K562 (cell line): Measurements from ENCODE around the gene ZNF74. TPM values are rescaled to one million over a fixed set of nuclear protein-coding genes. Genes with fewer than 3 reads are reported as not detected.
A peak's percentile ranks its signal among the peaks of the same experiment; 100 is the strongest.

ENCODE experiments used
- BCOR ChIP-seq: fragments of 450-650 bp; IDR thresholded peaks from 2 replicates; pipeline ENCODE4 v1.6.1; 2016
- BDP1 ChIP-seq: IDR thresholded peaks from 3 replicates; pipeline ENCODE4 v1.6.1; 2011; ENCODE audit not compliant: insufficient read length, insufficient read depth
- FOXM1 ChIP-seq, 2 experiments: fragments of 450-650 bp in 1 of 2; sonication (generic) in 1 of 2; formaldehyde crosslinking in 1 of 2; IDR thresholded peaks; 2 replicates each; pipeline versions ENCODE4 v1.6.1 to v1.9.0; 2017 to 2022; ENCODE audit warnings: low read depth in 2 of 2, mild to moderate bottlenecking in 2 of 2, missing genetic modification reagents in 1 of 2, moderate library complexity in 1 of 2
- HDAC6 ChIP-seq: IDR thresholded peaks from 2 replicates; pipeline ENCODE4 v1.6.1; 2012; ENCODE audit warnings: low read depth, mild to moderate bottlenecking, control low read depth, inconsistent platforms, low read length, moderate library complexity
- KLF6 ChIP-seq: fragments of 250-450 bp; sonication (Bioruptor Pico); IDR thresholded peaks from 2 replicates; pipeline ENCODE4 v1.4.0; 2020; ENCODE audit warnings: mild to moderate bottlenecking, moderate library complexity, borderline replicate concordance
- SIX5 ChIP-seq, 2 experiments: IDR thresholded peaks; 2 replicates each; pipeline ENCODE4 v1.6.1; 2011; ENCODE audit warnings: low read length in 2 of 2, borderline replicate concordance in 1 of 2, low read depth in 1 of 2, mild to moderate bottlenecking in 1 of 2, moderate library complexity in 1 of 2; ENCODE audit not compliant: insufficient read depth in 1 of 2
- SOX6 ChIP-seq: fragments of 450-650 bp; IDR thresholded peaks from 2 replicates; pipeline ENCODE4 v1.6.1; 2014; ENCODE audit warnings: mild to moderate bottlenecking
- TAF9B ChIP-seq: fragments of 450-650 bp; IDR thresholded peaks from 2 replicates; pipeline ENCODE4 v1.6.1; 2018; ENCODE audit warnings: mild to moderate bottlenecking; ENCODE audit not compliant: partially characterized antibody
- TEAD4 ChIP-seq, 2 experiments: sonication (generic) in 1 of 2; formaldehyde crosslinking in 1 of 2; IDR thresholded peaks; 2 replicates each; pipeline versions ENCODE4 v1.6.1 to v1.8.0; 2012 to 2022; ENCODE audit warnings: borderline replicate concordance in 1 of 2, inconsistent platforms in 1 of 2, low read length in 1 of 2, mild to moderate bottlenecking in 1 of 2, missing genetic modification reagents in 1 of 2
- polyA plus RNA-seq, 8 experiments: library from polyadenylated mRNA; depleted of rRNA in 4 of 8; stranded (reverse) in 5 of 8; unstranded in 3 of 8; fragments of >200 nt; fragmentation: Nextera tagmentation in 2 of 8; fragmentation: Illumina TruSeq in 1 of 8; extraction: Ambion mirVana in 2 of 8; extraction: Trizol in 1 of 8; gene quantifications; 2 replicates each; pipeline versions ENCODE4 v1.2.1 to v1.2.3, GENCODE V29; 2011 to 2014; ENCODE audit warnings: inconsistent platforms in 1 of 8, missing spikeins in 1 of 8
- total RNA-seq, 7 experiments: library from RNA; depleted of rRNA in 6 of 7; stranded (reverse); fragments of >200 nt in 6 of 7; fragmentation: Illumina TruSeq in 2 of 7; extraction: Trizol in 2 of 7; gene quantifications; 2 replicates each; pipeline versions ENCODE4 v1.2.1 to v1.2.3, GENCODE V29; 2011 to 2021; ENCODE audit warnings: low replicate concordance in 1 of 7
- TF ChIP-seq, protein P1 (sequence below): fragments of 450-650 bp; formaldehyde crosslinking; IDR thresholded peaks from 2 replicates; pipeline ENCODE4 v1.4.0; 2020; ENCODE audit warnings: mild to moderate bottlenecking, moderate library complexity
- TF ChIP-seq, protein P2 (sequence below), 2 experiments: fragments of 450-650 bp in 1 of 2; sonication (generic) in 1 of 2; formaldehyde crosslinking in 1 of 2; IDR thresholded peaks; 2 replicates each; pipeline versions ENCODE4 v1.7.1 to v1.9.0; 2016 to 2022; ENCODE audit warnings: inconsistent platforms in 1 of 2, mild to moderate bottlenecking in 1 of 2, missing genetic modification reagents in 1 of 2
- TF ChIP-seq, protein P3 (sequence below): fragments of 450-650 bp; formaldehyde crosslinking; IDR thresholded peaks from 2 replicates; pipeline ENCODE4 v1.4.0; 2020; ENCODE audit warnings: mild to moderate bottlenecking
- TF ChIP-seq, protein P4 (sequence below): fragments of 250-450 bp; sonication (Bioruptor Pico); IDR thresholded peaks from 2 replicates; pipeline ENCODE4 v1.5.0; 2021

Gene ZNF74
- total and polyA plus RNA-seq, 9 of the 15 experiments (the other 6 are each of a cell fraction or from before 2014, with no cell fraction given), result 2.4 to 53.5 (median 31.5) TPM

DNA sequence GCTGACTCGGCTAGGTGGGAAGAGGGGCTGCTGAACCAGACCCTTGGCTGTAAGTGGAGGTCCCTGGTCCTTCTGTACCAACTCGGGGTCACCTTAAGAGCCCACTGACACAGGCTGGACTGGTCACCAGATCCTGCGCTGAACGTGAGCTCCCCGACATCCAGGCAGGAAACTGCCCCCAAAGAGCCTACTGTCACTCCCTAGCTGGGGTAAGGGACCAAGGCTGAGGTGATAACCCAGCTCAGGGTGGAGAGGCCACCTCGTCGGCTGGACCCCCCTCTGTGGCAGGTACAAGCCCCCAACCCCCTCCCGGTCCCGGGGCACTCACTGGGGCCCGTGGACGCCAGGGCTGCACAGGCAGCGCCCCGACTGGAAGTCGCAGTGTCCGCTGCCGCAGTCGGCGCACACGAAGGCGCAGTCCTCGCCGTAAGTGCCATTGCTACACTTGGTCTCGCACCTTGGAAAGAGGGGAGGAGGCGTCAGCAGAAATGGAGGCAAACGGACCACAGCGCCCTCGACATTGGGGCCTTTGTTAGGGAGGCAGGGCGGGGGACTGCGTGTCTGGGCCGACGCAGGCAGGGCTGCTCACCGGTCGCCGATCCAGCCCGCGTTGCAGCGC lies 36.3 kb downstream of the ZNF74 start (continued):
- TF ChIP-seq SIX5 (IDR thresholded peaks at IDR 0.05; ENCODE audit: borderline replicate concordance in 1 of 2, insufficient read depth in 1 of 2, low read depth in 1 of 2, low read length in 2 of 2) (no peak), KLF6 (CRISPR knock-in tag) (no peak), BCOR (no peak), TAF9B (no peak), FOXM1 (IDR thresholded peaks at IDR 0.05; ENCODE audit: low read depth) (no peak), FOXM1 (CRISPR knock-in tag; IDR thresholded peaks at IDR 0.05; ENCODE audit: low read depth) (0 out of 2 replicates have a peak, but pooled peaks have one; percentile 93), HDAC6 (peak; percentile 58; the same call in 1 of the 2 replicates), BDP1 (no peak), SOX6 (no peak), TEAD4 (IDR thresholded peaks at IDR 0.05; ENCODE audit: low read length) (no peak), TEAD4 (CRISPR knock-in tag; IDR thresholded peaks at IDR 0.05; ENCODE audit: borderline replicate concordance) (0 out of 2 replicates have a peak, but pooled peaks have one; percentile 14)
- TF ChIP-seq, protein P1, sequence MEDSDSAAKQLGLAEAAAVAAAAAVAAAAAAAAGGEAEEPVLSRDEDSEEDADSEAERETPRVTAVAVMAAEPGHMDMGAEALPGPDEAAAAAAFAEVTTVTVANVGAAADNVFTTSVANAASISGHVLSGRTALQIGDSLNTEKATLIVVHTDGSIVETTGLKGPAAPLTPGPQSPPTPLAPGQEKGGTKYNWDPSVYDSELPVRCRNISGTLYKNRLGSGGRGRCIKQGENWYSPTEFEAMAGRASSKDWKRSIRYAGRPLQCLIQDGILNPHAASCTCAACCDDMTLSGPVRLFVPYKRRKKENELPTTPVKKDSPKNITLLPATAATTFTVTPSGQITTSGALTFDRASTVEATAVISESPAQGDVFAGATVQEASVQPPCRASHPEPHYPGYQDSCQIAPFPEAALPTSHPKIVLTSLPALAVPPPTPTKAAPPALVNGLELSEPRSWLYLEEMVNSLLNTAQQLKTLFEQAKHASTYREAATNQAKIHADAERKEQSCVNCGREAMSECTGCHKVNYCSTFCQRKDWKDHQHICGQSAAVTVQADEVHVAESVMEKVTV (CRISPR knock-in tag), result no peak
- TF ChIP-seq, protein P2, sequence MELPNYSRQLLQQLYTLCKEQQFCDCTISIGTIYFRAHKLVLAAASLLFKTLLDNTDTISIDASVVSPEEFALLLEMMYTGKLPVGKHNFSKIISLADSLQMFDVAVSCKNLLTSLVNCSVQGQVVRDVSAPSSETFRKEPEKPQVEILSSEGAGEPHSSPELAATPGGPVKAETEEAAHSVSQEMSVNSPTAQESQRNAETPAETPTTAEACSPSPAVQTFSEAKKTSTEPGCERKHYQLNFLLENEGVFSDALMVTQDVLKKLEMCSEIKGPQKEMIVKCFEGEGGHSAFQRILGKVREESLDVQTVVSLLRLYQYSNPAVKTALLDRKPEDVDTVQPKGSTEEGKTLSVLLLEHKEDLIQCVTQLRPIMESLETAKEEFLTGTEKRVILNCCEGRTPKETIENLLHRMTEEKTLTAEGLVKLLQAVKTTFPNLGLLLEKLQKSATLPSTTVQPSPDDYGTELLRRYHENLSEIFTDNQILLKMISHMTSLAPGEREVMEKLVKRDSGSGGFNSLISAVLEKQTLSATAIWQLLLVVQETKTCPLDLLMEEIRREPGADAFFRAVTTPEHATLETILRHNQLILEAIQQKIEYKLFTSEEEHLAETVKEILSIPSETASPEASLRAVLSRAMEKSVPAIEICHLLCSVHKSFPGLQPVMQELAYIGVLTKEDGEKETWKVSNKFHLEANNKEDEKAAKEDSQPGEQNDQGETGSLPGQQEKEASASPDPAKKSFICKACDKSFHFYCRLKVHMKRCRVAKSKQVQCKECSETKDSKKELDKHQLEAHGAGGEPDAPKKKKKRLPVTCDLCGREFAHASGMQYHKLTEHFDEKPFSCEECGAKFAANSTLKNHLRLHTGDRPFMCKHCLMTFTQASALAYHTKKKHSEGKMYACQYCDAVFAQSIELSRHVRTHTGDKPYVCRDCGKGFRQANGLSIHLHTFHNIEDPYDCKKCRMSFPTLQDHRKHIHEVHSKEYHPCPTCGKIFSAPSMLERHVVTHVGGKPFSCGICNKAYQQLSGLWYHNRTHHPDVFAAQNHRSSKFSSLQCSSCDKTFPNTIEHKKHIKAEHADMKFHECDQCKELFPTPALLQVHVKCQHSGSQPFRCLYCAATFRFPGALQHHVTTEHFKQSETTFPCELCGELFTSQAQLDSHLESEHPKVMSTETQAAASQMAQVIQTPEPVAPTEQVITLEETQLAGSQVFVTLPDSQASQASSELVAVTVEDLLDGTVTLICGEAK (IDR thresholded peaks at IDR 0.05), result no peak
- TF ChIP-seq, protein P2 (CRISPR knock-in tag; IDR thresholded peaks at IDR 0.05), result no peak
- TF ChIP-seq, protein P3, sequence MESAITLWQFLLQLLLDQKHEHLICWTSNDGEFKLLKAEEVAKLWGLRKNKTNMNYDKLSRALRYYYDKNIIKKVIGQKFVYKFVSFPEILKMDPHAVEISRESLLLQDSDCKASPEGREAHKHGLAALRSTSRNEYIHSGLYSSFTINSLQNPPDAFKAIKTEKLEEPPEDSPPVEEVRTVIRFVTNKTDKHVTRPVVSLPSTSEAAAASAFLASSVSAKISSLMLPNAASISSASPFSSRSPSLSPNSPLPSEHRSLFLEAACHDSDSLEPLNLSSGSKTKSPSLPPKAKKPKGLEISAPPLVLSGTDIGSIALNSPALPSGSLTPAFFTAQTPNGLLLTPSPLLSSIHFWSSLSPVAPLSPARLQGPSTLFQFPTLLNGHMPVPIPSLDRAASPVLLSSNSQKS (CRISPR knock-in tag), result no peak
- TF ChIP-seq, protein P4, sequence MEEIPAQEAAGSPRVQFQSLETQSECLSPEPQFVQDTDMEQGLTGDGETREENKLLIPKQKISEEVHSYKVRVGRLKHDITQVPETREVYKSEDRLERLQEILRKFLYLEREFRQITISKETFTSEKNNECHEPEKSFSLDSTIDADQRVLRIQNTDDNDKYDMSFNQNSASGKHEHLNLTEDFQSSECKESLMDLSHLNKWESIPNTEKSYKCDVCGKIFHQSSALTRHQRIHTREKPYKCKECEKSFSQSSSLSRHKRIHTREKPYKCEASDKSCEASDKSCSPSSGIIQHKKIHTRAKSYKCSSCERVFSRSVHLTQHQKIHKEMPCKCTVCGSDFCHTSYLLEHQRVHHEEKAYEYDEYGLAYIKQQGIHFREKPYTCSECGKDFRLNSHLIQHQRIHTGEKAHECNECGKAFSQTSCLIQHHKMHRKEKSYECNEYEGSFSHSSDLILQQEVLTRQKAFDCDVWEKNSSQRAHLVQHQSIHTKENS (CRISPR knock-in tag), result no peak
